Loucy (cell line): ENCODE measurements around the gene GPER1.

Experiments
- EZH2phosphoT487 ChIP-seq: fragments of 200-600 bp; IDR thresholded peaks from 2 replicates; pipeline ENCODE4 v1.6.1; 2018; ENCODE audit warnings: antibody characterized with exemption, mild to moderate bottlenecking, moderate library complexity, borderline replicate concordance
- TF ChIP-seq, protein P1 (sequence below): fragments of 200-600 bp; sonication (generic); conservative IDR thresholded peaks from 2 replicates; pipeline ENCODE4 v1.5.1; 2014; ENCODE audit warnings: mild to moderate bottlenecking, antibody characterized with exemption, low read length

GRCh38 chr7:1045069-1046063 lies 42.5 kb upstream of the GPER1 start:
- TF ChIP-seq EZH2phosphoT487 = no peak
- TF ChIP-seq, protein P1, sequence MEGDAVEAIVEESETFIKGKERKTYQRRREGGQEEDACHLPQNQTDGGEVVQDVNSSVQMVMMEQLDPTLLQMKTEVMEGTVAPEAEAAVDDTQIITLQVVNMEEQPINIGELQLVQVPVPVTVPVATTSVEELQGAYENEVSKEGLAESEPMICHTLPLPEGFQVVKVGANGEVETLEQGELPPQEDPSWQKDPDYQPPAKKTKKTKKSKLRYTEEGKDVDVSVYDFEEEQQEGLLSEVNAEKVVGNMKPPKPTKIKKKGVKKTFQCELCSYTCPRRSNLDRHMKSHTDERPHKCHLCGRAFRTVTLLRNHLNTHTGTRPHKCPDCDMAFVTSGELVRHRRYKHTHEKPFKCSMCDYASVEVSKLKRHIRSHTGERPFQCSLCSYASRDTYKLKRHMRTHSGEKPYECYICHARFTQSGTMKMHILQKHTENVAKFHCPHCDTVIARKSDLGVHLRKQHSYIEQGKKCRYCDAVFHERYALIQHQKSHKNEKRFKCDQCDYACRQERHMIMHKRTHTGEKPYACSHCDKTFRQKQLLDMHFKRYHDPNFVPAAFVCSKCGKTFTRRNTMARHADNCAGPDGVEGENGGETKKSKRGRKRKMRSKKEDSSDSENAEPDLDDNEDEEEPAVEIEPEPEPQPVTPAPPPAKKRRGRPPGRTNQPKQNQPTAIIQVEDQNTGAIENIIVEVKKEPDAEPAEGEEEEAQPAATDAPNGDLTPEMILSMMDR = no peak; the same call in 1 of the 2 replicates
